ENCODE data around the gene PFKFB2.

The PFKFB2 gene

GRCh38 chr1:207088701-207089626 is 35.9 kb downstream of the PFKFB2 start, which contains the start of gene C4BPB:
Gene C4BPB, plus strand, starts transcription at chr1:207088860. Its CDS starts 672 bp downstream, at chr1:207089532.
- ChIA-PET CTCF (interaction anchor here (0.7 to 0.8 kb wide), 4 partner anchors 156 to 413 kb away, joined by 3 to 7 read pairs (median 3); no protein-coding TSS in a partner anchor), POLR2A (no interaction called here)
- Histone ChIP-seq H3K27ac (ENCODE audit: extremely low read depth, low read depth, low read length) (no peak within 1 kb of the TSS), H3K4me3 (ENCODE audit: low read depth, low read length) (no peak within 1 kb of the TSS), H3K36me3 (ENCODE audit: control insufficient read depth in 2 of 2, insufficient read depth in 1 of 2, low read length in 2 of 2) (no peaks in the 10 kb centered on the region), H3K4me1 (ENCODE audit: control insufficient read depth, insufficient read depth, low read length) (no peaks in the 10 kb centered on the region), H3K9me3 (ENCODE audit: control insufficient read depth, insufficient read depth, low read depth, low read length) (no peaks in the 10 kb centered on the region)
- no peak for TF ChIP-seq ZNF174 (tag by site-specific recombination; IDR thresholded peaks at IDR 0.05)
- no peak for TF ChIP-seq BCL11A (tag by site-specific recombination; IDR thresholded peaks at IDR 0.05; ENCODE audit: low read depth)
- TF ChIP-seq ZFP3 (tag by site-specific recombination; IDR thresholded peaks at IDR 0.05; ENCODE audit: low read depth): no peak
- no peak for TF ChIP-seq ZNF354C (tag by site-specific recombination; IDR thresholded peaks at IDR 0.05; ENCODE audit: borderline replicate concordance, low read depth)
- TF ChIP-seq HOXC10 (CRISPR knock-in tag; IDR thresholded peaks at IDR 0.05): no peak
- no peak for TF ChIP-seq ZNF433 (tag by site-specific recombination; IDR thresholded peaks at IDR 0.05; ENCODE audit: low read depth)
- TF ChIP-seq ZBTB44 (tag by site-specific recombination; IDR thresholded peaks at IDR 0.05): no peak
- no peak for TF ChIP-seq ZNF133 (tag by site-specific recombination; IDR thresholded peaks at IDR 0.05)
- TF ChIP-seq ZNF391 (tag by site-specific recombination; IDR thresholded peaks at IDR 0.05; ENCODE audit: borderline replicate concordance, low read depth): no peak
- no peak for TF ChIP-seq TRIM28 (IDR thresholded peaks at IDR 0.05; ENCODE audit: borderline replicate concordance, low read length)

GRCh38 chr1:207089627-207090355 is 36.7 kb downstream of the PFKFB2 start:
- TF ChIP-seq ZNF423 (tag by site-specific recombination; IDR thresholded peaks at IDR 0.05) (no peak), GLI2 (tag by site-specific recombination; IDR thresholded peaks at IDR 0.05; ENCODE audit: borderline replicate concordance, low read depth) (no peak), ZNF366 (tag by site-specific recombination; conservative IDR thresholded peaks at IDR 0.05) (no peak), ZNF155 (tag by site-specific recombination; IDR thresholded peaks at IDR 0.05) (no peak), HOXC10 (CRISPR knock-in tag; IDR thresholded peaks at IDR 0.05) (no peak), ZNF677 (tag by site-specific recombination; IDR thresholded peaks at IDR 0.05) (no peak), SCRT1 (tag by site-specific recombination; IDR thresholded peaks at IDR 0.05; ENCODE audit: borderline replicate concordance) (no peak), HIC1 (tag by site-specific recombination; IDR thresholded peaks at IDR 0.05) (no peak), WT1 (tag by site-specific recombination; IDR thresholded peaks at IDR 0.05) (no peak), ZNF555 (tag by site-specific recombination; conservative IDR thresholded peaks at IDR 0.05) (no peak), ZNF501 (tag by site-specific recombination; IDR thresholded peaks at IDR 0.05) (no peak), MEIS1 (CRISPR knock-in tag; IDR thresholded peaks at IDR 0.05; ENCODE audit: borderline replicate concordance) (no peak), YY1 (tag by site-specific recombination; IDR thresholded peaks at IDR 0.05) (no peak), BCL11A (tag by site-specific recombination; IDR thresholded peaks at IDR 0.05; ENCODE audit: low read depth) (no peak)
- Histone ChIP-seq H3K9me3 (ENCODE audit: control insufficient read depth, insufficient read depth, low read depth, low read length) (no peaks in the 10 kb centered on the region), H3K36me3 (ENCODE audit: control insufficient read depth in 2 of 2, insufficient read depth in 1 of 2, low read length in 2 of 2) (no peaks in the 10 kb centered on the region), H3K27ac (ENCODE audit: extremely low read depth, low read depth, low read length) (no peak overlapping the region), H3K4me3 (ENCODE audit: low read depth, low read length) (no peak overlapping the region), H3K4me1 (ENCODE audit: control insufficient read depth, insufficient read depth, low read length) (no peaks in the 10 kb centered on the region)
- CTCF ChIA-PET: interaction anchor here (0.5 to 0.8 kb wide), 5 partner anchors 19 to 409 kb away, joined by 3 to 7 read pairs (median 3); no protein-coding TSS in a partner anchor
- POLR2A ChIA-PET: no interaction called here

Measured in HEK293 (cell line).